CMK (cell line): ENCODE measurements around the gene DACT2.

Source experiments
- DNase-seq: peaks from one replicate; pipeline ENCODE4 v3.0.0-alpha.2; 2010; ENCODE audit warnings: low read depth

Gene DACT2

DNA sequence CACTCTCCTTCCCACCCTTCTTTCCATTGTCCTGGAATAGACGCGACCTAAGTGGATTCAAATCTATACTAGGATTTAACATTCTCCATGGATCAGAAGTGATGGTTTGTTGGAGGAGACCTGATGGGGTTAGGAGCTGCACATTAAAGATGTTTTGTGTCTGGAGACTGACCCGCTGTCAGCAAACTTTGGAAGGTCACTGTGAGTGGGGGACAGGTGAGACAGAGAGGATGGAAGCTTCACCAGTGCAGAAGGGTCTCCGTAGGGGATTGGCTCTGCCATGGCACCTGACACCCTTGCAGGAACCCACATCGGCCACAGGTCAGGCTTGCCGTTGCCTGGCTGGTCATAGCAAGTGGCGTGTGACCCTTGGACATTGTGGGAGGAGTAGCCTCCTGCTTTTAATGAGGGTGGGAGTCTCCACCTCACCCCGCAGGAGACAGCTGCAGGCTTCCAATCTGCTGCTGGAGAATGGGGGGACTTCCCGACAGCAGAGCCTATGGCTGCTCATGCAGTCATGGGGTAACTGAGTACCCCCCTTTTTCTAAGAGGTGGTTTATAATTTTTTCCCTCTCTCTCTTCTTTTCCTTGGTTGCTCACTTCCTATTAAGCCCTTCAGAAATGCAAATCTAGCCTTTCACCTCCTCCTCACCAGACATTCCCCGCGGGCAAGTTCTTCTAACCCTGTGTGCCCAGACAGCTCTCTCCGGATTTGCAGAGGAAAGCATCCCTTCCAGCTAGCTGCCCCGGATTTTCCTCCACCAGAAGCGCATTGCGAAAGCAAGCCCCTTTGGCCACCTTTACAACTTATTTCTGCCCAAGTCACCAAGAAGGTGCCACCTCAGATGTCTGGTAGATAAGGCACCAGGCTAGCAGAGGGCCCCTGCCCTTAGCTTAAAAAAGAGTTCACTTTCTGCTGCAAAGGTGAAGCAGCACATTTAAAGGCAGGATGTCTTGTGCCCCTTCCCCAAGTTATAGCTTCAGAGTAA lies 53.5 kb downstream of the DACT2 start:
- no peak for DNase-seq

GRCh38 chr6:168265394-168265793 lies 54.2 kb downstream of the DACT2 start:
- no peak for DNase-seq

DNA sequence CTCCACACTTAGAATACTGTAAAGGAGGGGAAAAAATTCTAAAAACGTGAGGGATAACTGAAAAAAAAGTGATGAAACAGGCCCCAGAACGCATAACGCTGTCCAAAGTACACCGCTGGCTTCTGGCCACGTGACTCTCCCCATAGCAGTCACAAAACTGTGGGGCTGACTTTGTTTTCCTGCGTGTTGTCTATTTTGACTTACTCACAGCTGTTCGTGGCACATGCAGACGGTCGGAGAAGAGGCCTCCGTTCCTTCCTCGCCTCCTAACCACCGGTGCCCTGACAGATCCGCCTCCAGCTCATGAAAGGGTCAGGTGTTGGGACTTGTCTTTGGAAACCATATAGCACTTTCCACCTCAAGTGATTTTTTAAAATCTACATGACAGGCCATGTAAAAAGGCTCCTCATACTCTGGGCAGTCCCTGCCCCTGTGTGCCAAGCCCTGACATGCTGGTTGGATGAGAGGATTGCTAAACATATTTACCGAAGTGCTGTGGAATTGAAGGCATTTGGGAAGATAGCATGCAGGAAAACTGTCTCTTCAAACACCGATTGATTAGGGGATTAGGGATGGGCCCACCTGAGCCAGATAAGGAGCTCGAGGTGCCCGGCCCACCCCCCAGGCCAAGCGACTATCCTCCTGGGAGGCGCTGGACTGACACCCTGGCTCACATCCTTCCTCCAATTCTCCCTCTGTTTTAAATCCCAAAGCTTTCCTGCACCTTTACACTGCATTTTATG lies 54.8 kb downstream of the DACT2 start:
- no peak for DNase-seq

DNA sequence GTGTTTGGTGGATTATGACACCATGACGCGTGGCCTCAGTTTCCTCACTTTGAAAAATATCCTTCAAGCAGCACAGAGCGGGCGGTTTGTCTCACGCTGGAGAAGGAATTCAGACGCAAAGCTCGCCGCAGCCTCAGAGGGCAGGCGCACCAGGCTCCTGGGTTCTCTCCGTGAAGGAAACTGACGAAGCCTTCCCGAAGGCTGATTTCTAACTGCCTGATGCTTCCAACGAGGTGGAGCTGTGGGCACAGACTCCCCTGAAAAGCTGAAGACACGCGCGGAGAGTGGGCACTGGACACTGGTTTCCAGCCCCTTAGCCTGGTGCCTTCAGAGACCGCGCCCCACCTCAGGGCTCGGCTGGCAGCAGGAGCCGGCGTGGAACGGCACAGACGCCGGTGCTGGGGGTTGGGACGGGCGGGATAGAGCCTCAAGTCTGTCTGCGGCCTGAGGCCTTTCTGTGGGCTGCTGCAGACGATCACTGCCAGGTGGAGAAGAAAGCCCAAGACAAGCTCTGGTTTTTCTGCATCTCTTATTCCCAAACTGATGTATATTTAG lies 56.1 kb downstream of the DACT2 start:
- DNase-seq, result no peak

DNA sequence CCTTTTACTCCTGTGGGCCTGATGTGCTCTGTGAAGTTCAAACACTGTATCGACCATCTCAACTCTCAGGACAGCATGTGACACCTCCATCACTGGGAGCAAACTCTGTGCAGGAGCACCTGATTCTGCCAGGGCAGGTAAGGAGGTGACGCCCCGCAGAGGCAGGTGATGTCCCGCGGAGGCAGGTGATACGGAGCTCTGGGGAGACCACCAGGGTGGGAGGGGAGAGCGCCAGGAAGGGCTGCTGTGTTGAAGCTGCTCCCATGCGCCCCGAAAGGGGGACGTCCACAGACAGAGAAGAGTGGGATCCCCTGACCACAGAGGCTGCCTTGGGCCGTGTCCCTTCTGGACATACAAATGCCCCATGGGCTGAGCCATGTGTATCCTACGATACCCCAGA lies 58.3 kb downstream of the DACT2 start:
- DNase-seq, result no peak

GRCh38 chr6:168260420-168260987 lies 59.1 kb downstream of the DACT2 start:
- no peak for DNase-seq

GRCh38 chr6:168258795-168259194 lies 60.8 kb downstream of the DACT2 start:
- DNase-seq, result no peak

- DNase-seq, result no peak
These were observed 62.6 kb downstream of the DACT2 start for GRCh38 chr6:168256940-168257339.
